ENCODE results near the gene CRYZ.
"Not testable (repeated sequence)": the region's sequence is repeated elsewhere in the genome, so short reads cannot be mapped to it uniquely, and the experiment has no call there.

CRYZ gene

DNA sequence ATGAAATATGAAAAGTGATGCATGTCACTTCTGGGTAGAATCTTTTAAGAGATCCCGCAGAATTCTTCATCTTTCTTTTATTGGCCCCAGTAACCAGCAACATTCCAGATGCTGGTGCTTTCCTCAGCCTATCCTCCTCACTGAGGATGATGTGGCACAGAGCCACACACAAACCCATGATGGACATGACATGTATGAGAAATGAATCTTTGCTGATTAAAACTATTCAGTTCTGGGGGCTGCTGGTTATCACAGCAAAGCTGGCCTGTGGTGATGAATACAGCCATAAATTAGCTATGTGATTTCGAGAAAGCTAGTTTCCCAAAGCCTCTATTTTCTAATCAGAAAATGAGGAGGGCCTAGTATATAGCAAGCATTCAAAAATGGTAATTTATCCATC is 51.0 kb downstream of the CRYZ start:
- DNase-seq (ENCODE audit: low read depth, low spot score), result no peak

DNA sequence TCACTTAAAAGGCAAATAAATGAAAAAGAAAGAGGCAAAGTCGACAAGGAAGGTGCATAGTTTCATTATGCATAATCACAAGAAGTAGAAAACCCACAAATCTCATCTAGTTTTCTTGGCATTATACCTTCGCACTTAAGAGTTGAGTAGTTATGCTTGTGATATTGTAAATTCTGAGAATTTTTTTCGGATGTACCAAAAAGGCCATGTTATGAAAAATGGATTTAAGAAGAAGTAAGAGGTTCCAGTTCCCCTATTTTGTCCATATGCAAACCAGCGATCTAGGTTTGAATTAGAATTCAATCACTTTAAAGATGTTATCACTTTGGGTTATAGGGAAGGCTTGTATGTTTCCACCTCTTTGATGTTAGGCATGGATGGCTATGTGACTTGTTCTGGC is 51.4 kb downstream of the CRYZ start:
- DNase-seq (ENCODE audit: low read depth, low spot score), result no peak

DNA sequence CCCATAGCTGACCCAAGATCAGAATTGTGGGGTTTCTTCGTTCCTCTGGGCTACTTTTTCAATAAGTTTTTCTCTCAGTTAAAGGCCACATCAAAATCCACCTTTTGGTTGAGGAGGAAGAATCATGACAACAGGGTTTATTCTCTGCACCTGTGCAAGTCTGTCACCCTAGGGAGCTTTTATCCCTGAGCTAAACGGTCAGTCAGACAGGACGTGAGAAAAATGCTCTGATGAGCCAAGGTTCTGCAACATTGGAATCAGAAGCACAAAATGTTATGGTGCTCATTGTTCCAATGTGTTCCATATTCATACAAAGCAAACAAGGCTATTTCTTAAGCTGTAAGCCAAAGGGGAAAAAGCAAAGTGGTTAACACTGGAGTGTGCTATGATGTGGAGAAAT is 51.8 kb downstream of the CRYZ start:
- DNase-seq (ENCODE audit: low read depth, low spot score), result no peak

DNA sequence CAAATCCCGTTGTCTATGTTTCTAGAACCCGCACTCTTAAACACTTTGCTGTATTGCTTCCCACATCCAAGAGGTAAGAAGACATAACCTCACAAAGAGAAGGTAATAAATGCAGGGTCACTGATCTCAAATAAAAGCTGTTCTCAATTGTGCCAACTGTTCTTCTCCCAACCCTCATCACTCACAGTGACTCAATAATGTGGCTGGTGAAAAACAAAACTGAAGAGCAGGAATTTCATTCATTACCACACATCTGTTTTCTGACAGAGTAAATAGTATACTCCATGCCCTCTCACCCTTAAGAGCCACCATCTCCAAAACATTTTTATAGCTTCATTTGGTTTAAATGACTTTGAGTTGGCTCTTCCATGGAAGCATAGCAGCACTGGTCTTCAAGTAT is 53.0 kb downstream of the CRYZ start:
- no peak for DNase-seq (ENCODE audit: low read depth, low spot score)

DNA sequence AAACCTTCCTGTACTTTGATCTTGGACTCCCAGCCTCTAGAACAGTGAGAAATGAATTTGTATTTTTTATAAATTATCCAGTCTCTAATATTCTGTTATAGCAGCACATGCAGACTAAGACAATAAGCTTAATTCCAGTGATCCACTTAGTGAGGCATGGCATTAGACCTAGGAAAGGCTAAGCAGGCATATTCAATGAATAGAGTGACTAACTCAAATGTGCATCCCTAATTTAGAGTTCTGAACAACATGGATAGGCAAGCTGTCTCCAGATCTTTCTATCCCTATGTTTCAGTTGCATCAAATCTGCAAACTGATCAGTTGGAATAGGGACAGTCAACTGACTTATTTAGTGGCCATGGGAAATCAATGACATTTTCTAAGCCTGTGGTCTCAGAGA is 54.9 kb downstream of the CRYZ start:
- DNase-seq (ENCODE audit: low read depth, low spot score), result no peak

DNA sequence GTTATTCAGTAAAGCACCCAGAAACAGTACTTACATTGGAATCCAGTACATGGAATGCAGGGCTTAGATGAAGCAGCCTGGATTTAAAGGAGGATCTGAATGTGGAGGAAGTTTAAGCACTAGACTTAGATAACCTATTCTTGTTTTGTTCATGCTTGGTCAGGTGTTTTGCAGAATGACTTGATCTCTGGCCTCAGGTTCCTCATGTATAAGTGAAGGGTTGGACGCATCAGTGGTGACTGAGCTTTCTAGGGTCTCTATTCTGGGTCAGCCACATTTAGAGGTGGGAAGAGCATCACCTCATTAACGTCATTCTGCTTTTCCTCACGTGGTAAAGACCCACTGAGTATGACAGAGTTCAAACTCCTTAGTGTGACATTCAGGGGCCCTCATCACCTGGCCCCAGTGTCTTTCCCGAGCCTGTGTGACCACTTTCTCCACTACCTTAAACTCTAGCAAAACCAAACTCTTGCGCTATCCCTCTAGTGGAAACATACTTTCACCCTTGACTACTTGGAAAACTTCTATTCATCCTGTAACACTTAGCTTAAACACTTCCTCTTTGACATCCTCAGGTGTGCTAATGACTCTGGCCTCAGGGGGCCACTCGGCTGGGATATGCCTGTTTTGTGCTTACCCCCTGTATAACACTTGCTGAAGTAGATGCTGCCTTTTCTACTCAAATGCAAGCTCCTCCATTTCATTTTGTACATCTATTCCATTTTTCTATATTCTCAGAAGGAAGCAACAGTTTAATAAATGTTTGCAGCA is 58.4 kb downstream of the CRYZ start:
- DNase-seq (ENCODE audit: low read depth, low spot score), result no peak

DNA sequence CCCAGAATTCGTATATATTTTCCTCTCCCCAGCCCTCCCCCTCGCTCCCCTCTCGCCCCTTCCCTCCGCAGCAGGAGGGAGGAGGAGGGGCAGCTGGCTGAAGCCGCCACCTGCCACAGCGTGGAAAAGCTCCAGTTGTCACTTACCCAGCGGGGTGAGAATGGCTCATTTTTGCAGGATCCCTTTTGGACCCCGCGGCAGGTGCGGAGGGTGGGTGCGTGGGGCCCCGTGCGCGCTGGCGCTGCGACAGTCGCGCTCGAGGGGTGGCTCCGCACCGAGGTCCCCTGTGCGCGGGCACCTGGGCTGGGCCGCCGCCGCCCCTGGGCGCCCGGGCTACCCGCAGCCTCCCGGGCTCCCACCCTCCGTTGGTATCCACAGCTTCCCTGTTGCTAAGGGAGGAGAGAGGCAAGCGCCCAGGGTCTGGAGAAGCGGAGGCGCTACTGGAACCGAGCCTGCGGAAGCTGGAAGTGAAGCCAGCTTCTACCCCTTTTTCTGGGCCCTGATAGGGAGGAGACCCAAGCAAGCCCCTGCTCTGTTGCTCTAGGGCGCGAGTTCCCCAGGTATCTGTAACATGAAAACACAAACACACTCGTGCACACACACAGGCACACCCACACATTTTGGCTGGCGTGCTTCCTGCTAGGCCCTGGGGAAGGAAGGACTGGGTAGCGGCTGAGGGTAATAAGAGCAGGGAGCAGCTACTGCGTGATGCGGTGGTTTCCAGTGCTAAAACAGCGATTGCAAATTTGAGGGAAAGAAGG is 59.3 kb downstream of the CRYZ start, which contains the start of gene ERICH3:
TSS of gene ERICH3 (minus strand) at position 442 of the 761 bp plus-strand sequence. CDS start at position 169, 273 bp downstream.
- DNase-seq (ENCODE audit: low read depth, low spot score), result no peak

DNA sequence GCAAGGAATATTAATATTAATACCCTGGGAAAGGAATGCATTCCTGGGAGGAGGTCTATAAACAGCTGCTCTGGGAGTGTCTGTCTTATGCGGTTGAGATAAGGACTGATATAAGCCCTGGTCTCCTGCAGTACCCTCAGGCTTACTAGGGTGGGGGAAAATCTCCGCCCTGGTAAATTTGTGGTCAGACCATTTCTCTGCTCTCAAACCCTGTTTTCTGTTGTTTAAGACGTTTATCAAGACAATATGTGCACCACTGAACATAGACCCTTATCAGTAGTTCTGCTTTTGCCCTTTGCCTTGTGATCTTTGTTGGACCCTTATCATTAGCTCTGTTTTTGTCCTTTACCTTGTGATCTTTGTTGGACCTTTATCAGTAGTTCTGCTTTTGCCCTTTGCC is 62.0 kb downstream of the CRYZ start:
- not testable (repeated sequence) for DNase-seq (ENCODE audit: low read depth, low spot score)
